Bronchial epithelial cell (primary cell): ENCODE data around the gene STRN4. TPM values are rescaled to one million over a fixed set of nuclear protein-coding genes. Genes with fewer than 3 reads are reported as not detected.
A peak's percentile ranks its signal among the peaks of the same experiment; 100 is the strongest.

Source experiments
- DNase-seq: peaks from one replicate; pipeline ENCODE4 v3.0.0-alpha.2; 2010; ENCODE audit warnings: low read depth
- FAIRE-seq: peaks from 2 replicates; lab custom pipeline; 2011; peaks lifted over from hg19 to GRCh38; lab: Jason Lieb, UNC
- H3K27me3 ChIP-seq: 2 replicates; pipeline ENCODE4 v1.5.1; 2011; ENCODE audit warnings: low read length; ENCODE audit not compliant: control insufficient read depth, insufficient read depth
- H3K36me3 ChIP-seq: 2 replicates; pipeline ENCODE4 v1.5.1; 2011; ENCODE audit warnings: low read length; ENCODE audit not compliant: control insufficient read depth, insufficient read depth
- H3K4me3 ChIP-seq: 2 replicates; pipeline ENCODE4 v1.5.1; 2011; ENCODE audit warnings: mild to moderate bottlenecking, low read depth, low read length, control low read depth
- total RNA-seq: library from RNA; depleted of rRNA; stranded (reverse); fragments of >200 nt; gene quantifications from 2 replicates; pipeline ENCODE4 v1.2.1, GENCODE V29; 2014
- TF ChIP-seq, protein P1 (sequence below): IDR thresholded peaks from 2 replicates; pipeline ENCODE4 v1.5.1; 2011; ENCODE audit warnings: mild to moderate bottlenecking, moderate library complexity, low read length, control low read depth, inconsistent platforms; ENCODE audit not compliant: insufficient read depth, severe bottlenecking

Gene STRN4, protein sequence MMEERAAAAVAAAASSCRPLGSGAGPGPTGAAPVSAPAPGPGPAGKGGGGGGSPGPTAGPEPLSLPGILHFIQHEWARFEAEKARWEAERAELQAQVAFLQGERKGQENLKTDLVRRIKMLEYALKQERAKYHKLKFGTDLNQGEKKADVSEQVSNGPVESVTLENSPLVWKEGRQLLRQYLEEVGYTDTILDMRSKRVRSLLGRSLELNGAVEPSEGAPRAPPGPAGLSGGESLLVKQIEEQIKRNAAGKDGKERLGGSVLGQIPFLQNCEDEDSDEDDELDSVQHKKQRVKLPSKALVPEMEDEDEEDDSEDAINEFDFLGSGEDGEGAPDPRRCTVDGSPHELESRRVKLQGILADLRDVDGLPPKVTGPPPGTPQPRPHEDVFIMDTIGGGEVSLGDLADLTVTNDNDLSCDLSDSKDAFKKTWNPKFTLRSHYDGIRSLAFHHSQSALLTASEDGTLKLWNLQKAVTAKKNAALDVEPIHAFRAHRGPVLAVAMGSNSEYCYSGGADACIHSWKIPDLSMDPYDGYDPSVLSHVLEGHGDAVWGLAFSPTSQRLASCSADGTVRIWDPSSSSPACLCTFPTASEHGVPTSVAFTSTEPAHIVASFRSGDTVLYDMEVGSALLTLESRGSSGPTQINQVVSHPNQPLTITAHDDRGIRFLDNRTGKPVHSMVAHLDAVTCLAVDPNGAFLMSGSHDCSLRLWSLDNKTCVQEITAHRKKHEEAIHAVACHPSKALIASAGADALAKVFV
- total RNA-seq, result 60.3 and 90.6 TPM in 2 replicates

DNA sequence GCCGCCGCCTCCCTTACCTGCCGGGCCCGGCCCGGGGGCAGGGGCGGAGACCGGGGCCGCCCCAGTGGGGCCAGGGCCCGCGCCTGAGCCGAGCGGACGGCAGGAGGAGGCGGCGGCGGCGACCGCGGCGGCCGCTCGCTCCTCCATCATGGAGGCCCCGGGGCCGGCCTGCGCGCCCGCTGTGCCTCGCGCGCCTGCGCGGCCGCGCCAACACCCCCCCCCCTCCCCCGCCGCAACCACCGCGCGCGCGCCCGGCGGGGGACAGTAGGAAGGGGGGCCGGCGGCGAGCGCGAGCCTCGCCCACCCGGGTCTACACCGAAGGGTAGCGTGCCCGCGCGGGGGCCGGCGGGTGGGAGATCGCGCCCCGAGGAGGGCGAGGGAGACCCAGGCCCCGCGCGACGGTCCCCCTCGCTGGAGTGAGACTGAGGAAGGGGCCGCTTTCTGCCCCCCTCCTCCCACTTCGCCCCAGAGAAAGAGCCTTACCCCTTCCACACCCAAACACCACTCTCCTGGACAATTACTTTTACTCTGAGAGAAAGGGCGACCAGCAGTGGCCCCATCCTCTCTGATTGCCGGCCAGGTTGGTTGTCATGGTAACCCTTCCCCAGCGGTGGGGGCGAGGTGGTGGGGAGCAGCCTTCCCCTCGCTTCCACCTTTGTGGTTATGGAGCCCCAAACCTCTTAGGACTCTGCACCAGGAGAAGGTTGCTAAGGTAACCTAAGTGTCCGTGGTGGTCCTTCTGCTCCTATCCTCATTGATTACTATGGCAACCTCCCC lies at the start of gene STRN4:
Gene STRN4 (minus strand): TSS at position 170 of the 777 bp plus-strand sequence. CDS start 20 bp downstream, at position 150.
- no peaks in the 10 kb centered on the region for H3K27me3 ChIP-seq
- TF ChIP-seq, protein P1, sequence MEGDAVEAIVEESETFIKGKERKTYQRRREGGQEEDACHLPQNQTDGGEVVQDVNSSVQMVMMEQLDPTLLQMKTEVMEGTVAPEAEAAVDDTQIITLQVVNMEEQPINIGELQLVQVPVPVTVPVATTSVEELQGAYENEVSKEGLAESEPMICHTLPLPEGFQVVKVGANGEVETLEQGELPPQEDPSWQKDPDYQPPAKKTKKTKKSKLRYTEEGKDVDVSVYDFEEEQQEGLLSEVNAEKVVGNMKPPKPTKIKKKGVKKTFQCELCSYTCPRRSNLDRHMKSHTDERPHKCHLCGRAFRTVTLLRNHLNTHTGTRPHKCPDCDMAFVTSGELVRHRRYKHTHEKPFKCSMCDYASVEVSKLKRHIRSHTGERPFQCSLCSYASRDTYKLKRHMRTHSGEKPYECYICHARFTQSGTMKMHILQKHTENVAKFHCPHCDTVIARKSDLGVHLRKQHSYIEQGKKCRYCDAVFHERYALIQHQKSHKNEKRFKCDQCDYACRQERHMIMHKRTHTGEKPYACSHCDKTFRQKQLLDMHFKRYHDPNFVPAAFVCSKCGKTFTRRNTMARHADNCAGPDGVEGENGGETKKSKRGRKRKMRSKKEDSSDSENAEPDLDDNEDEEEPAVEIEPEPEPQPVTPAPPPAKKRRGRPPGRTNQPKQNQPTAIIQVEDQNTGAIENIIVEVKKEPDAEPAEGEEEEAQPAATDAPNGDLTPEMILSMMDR, result no peak
- peaks cover 2% of the 10 kb centered on the region for H3K36me3 ChIP-seq
- FAIRE-seq (no peak), DNase-seq (no peak)
- peak within 1 kb of the TSS; percentile 80 for H3K4me3 ChIP-seq

DNA sequence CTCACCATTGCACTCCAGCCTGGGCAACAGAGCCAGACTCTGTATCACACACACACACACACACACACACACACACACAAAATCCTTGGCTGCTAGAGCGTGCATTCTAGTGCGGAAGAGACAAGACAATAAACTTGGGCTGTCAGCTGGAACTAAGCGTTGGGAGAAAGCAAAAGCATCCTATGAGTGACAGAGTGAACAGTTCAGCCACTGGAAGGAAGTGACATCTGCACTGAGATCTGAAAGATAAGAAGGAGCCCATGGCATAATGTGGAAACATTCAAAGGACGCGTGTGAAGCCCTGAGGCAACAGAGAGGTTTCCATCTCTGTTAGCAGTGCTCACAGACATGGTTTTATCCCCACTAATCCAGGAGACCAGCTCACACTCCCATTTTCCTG lies 45.7 kb upstream of the STRN4 start:
- Histone ChIP-seq H3K4me3 (no peak overlapping the region), H3K36me3 (peaks cover 1% of the 10 kb centered on the region), H3K27me3 (no peaks in the 10 kb centered on the region)
- no peak for FAIRE-seq
- TF ChIP-seq, protein P1, result no peak
- DNase-seq, result no peak

DNA sequence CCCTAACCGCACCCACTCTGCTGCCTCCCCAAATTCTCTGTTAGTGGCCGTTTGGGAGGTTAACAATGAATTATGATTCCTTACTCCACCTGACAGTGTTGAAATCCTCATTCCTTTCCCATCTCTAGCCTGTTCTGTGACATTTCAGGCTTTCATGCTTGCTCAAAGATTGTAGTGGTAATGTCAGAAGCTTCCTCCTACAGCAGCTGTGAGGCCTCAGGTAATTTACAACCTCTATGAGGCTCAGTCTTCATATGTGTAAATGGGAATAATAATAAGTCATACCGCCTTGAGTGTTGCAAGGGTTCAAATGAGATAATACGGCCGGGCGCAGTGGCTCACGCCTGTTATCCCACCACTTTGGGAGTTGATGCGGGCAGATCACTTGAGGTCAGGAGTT lies 43.1 kb upstream of the STRN4 start:
- DNase-seq (no peak), FAIRE-seq (no peak)
- no peak overlapping the region for H3K4me3 ChIP-seq
- H3K27me3 ChIP-seq, result no peaks in the 10 kb centered on the region
- peaks cover 10% of the 10 kb centered on the region for H3K36me3 ChIP-seq
- TF ChIP-seq, protein P1, result no peak

DNA sequence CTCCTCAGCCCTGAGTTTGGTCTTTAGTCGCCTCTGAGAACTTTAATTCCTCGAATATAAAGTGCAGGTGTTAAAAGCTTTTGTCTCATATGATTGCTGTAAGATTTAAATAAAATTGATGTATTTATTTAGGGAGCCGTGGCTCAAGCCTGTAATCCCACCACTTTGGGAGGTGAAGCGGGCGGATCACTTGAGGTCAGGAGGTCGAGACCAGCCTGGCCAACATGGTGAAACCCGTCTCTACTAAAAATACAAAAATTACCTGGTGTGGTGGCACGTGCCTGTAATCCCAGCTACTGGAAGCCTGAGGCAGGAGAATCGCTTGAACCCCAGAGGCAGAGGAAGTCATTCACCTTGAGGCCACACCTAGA lies 42.7 kb upstream of the STRN4 start:
- Histone ChIP-seq H3K27me3 (no peaks in the 10 kb centered on the region), H3K4me3 (no peak overlapping the region), H3K36me3 (peaks cover 10% of the 10 kb centered on the region)
- TF ChIP-seq, protein P1, result no peak
- DNase-seq, result no peak
- FAIRE-seq, result no peak

DNA sequence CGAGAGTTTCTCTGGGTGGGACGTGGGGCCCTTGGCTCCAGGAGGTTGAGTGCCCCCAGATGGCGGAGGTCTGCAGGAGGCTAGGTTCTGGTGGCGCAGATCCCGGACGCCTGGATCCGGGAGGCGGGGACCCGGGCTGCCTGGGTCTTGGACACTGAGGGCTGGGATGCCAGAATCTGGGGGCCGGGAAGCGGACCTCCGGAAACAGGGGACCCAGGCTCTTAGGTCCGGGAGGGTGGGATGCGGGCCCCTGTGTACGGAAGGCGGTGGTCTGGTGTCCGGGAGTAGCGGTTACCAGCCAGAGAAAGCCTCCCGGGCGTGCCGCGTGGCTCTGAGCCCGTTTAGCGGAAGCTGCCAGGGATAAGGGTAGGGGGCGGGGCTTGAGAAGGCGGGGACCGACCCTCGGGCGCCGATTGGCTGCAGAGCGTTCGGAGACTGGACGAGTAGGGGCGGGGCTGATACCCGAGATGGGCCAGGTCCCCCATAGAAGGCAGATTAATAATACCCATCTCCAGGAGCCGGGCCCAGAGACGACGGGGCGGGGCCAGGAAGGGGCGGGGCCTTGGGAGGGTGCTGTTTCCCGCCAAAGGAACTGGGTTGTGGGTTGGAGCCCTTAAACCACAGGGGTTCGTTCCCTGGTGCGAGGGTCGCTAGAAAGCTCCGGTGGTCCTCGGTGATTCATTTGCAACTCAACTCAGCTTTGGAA lies 42.2 kb upstream of the STRN4 start, which contains the start of gene SLC1A5:
Gene SLC1A5 (minus strand): TSS at position 333 of the 706 bp plus-strand sequence. CDS start 629 bp downstream, outside the sequence.
- H3K36me3 ChIP-seq, result peaks cover 14% of the 10 kb centered on the region
- no peaks in the 10 kb centered on the region for H3K27me3 ChIP-seq
- H3K4me3 ChIP-seq, result peak within 1 kb of the TSS; percentile 77
- TF ChIP-seq, protein P1, result no peak
- DNase-seq (peak; percentile 91), FAIRE-seq (no peak)
